ENCODE measurements around the gene SERINC2.

SERINC2 gene

DNA sequence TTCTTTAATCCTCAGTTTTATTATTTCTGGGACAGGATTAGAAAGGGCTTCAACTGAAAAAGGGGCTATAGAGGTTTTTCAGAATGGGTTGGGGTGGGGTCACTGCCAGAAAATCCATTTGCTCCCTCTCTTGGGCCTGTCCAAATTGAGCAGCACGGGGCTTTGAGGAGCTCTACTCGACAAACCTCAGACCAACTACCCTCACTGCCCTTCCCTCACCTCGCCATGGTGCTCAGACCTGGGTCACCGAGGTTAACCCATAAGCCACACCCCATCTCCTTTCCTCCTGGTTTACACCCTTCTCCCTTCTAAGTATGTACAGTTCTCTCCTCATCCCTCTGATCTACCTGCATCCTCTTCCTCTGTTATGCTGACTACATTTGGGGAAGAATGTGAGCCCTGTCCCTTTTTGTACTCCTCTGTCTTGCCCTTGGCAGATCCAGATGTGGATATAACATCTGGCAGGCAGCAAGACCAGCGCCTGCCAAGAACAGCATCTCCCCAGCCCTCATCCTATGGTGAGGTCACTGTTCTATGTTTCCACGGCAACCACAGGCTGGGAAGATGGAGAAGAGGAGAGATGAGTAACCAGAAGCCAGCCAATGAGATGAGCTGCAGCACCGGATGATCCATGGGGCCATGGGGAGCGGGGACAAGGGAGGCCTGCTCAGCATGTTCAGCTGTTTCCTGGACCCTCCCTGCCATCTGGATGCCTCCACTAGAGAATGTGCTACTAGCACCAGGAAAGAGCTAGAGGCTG lies 36.5 kb upstream of the SERINC2 start:
- peak; percentile 64 for DNase-seq (ENCODE audit: extremely low read depth, low read depth)
- TF ChIP-seq, protein P1, sequence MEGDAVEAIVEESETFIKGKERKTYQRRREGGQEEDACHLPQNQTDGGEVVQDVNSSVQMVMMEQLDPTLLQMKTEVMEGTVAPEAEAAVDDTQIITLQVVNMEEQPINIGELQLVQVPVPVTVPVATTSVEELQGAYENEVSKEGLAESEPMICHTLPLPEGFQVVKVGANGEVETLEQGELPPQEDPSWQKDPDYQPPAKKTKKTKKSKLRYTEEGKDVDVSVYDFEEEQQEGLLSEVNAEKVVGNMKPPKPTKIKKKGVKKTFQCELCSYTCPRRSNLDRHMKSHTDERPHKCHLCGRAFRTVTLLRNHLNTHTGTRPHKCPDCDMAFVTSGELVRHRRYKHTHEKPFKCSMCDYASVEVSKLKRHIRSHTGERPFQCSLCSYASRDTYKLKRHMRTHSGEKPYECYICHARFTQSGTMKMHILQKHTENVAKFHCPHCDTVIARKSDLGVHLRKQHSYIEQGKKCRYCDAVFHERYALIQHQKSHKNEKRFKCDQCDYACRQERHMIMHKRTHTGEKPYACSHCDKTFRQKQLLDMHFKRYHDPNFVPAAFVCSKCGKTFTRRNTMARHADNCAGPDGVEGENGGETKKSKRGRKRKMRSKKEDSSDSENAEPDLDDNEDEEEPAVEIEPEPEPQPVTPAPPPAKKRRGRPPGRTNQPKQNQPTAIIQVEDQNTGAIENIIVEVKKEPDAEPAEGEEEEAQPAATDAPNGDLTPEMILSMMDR (IDR thresholded peaks at IDR 0.05; ENCODE audit: low read depth, low read length), result no peak

DNA sequence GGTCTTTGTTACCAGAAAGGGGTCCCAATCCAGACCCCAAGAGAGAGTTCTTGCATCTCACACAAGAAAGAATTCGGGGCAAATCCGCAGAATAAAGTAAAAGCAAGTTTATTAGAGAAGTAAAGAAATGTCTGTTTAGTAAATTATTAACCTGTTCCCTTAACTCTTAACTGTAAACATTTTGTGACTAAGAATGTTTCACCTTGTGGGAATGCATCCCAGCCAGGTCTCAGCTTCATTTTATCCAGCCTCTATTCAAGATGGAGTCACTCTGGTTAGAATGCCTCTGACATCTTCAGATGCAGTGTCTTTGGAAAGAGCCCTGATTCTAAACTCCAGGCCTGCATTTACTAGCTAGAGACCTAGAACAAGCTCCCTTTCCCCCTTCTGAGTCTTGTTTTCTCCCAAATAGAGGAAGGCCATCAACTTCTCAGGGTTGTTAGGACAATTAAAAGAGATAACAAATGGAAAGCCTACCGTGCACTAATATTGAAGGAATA lies 35.6 kb upstream of the SERINC2 start:
- TF ChIP-seq, protein P1 (IDR thresholded peaks at IDR 0.05; ENCODE audit: low read depth, low read length), result no peak
- DNase-seq (ENCODE audit: extremely low read depth, low read depth), result no peak

DNA sequence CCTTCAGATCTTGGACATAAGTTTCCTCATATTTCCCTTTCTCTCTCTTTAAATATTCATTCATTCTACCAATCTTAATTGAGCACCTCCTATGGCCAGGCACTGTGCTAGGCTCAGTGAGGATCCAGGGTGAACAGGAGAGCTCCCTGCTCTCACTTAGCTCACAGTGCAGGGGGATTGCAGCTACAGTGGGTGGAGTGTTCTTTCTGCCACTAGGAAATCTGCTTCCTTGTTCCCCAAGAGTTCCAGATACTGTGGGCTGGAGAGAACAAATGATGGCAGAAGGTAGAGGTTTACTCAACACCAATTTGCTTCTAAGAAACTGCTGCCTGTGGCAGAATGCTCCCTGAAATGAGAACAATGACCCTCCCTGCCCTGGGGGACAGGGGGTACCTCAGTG lies 35.0 kb upstream of the SERINC2 start:
- TF ChIP-seq, protein P1 (IDR thresholded peaks at IDR 0.05; ENCODE audit: low read depth, low read length), result no peak
- DNase-seq (ENCODE audit: extremely low read depth, low read depth), result no peak

DNA sequence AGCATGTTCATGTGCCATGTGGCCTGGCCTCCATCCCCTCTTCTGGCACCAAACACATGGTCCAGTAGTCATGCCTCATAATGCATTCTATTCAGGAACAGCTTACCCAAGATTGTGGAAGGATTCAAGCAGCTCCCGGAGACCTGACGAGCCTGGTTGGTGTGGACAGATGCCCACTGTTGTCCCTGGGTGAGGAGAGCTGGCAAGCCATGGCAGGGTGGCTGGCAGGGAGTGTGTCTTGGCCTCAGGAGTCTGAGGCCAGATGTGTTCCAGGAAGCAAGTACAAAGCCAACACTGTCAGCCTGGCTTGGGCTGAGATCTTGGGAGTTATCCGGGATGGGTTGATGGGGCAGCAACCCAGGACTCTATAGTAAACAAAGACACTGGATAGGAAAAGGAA lies 32.8 kb upstream of the SERINC2 start:
- no peak for DNase-seq (ENCODE audit: extremely low read depth, low read depth)
- TF ChIP-seq, protein P1 (IDR thresholded peaks at IDR 0.05; ENCODE audit: low read depth, low read length), result no peak

DNA sequence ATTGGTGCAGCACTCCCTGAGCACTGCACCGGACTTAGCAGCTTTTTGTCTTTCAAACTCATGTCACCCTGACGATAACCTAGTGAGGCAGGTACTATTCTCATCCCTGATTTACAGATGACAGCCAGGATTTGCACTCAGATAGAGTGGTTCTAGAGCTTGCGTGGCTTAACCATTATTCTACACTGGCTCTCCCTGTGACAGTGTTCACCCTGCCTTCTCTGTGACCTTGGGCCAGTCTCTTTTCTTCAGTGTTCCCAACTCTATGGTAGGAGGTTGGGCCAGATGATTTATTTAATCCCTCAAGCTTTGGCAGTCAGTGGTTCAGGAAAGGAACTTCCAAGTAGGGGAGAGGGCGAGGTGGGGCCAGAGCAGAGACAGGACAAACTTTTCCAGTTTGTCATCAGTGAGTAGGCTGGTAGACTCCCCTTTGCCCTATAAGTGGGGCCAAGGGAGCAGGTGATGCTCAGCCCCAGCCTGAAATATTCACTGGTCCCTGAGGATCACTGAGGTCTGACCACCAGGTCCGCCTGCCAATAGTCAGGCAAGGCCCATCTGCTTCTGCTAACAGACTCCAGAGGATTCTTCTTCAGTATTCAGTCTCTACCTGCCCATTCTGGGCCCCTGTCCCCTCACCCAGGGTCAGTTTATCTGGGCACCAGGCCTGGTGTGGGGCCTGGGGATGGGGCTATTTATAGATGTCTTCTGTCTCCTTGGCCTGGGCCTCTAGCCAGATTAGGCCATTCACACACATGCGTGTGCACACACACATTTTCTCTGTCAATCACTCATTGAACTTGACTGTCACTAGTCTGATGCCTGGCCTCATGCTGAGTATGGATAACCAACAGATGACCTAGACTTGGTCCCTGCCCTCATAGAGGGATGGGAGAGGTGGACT lies 31.4 kb upstream of the SERINC2 start:
- TF ChIP-seq, protein P1 (IDR thresholded peaks at IDR 0.05; ENCODE audit: low read depth, low read length), result no peak
- DNase-seq (ENCODE audit: extremely low read depth, low read depth), result no peak

DNA sequence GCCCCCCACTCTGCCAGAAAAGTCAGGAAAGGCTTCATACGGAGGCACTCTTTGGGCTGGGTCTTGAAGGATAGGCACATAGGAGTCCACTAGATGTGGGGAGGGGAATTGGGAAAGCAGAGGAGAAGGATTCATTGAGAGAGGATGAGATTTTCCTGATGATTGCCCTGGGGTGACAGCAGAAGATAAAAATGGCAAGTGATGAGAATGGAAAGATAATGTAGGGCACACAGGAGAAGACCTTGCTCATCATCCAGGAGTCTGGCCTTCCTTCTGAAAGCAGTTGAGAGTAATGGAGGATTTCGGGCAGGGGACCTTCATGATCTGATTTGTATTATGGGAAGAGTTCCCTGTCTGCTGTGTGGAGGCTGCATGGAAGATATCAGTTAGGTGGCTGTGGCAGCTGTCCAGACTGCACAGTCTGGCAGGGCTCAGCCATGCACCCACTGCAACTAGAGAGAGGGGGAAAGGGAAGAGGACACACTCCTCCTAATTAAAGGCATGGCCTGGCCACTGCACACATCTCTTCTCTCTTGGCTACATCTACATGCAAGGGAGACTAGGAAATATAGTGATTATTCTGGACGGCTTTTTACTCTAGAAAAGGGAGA lies 30.5 kb upstream of the SERINC2 start:
- DNase-seq (ENCODE audit: extremely low read depth, low read depth), result no peak
- TF ChIP-seq, protein P1 (IDR thresholded peaks at IDR 0.05; ENCODE audit: low read depth, low read length), result no peak
